Prostate gland (tissue), 2 donors: ENCODE data around the gene TRIO. TPM values are rescaled to one million over a fixed set of nuclear protein-coding genes. Genes with fewer than 3 reads are reported as not detected.

Source experiments
- DNase-seq: peaks from one replicate; pipeline ENCODE4 v3.0.0-alpha.2; 2019; ENCODE audit warnings: low spot score
- H3K27ac ChIP-seq, 2 donors: fragments of 200-600 bp; sonication (generic); 2 replicates each; pipeline ENCODE4 v1.5.1; 2017 to 2019
- H3K27me3 ChIP-seq: fragments of 200-600 bp; sonication (generic); replicated peaks from 2 replicates; pipeline ENCODE4 v1.5.1; 2019; ENCODE audit not compliant: insufficient read depth
- H3K36me3 ChIP-seq, 2 donors: fragments of 200-600 bp; sonication (generic); 1 replicate in 1 of 2; 2 replicates in 1 of 2; pipeline versions ENCODE4 v1.5.1 to v1.8.1; 2017 to 2019
- H3K4me1 ChIP-seq: fragments of 200-600 bp; sonication (generic); replicated peaks from 2 replicates; pipeline ENCODE4 v1.5.1; 2019
- H3K4me3 ChIP-seq, 2 donors: fragments of 200-600 bp; sonication (generic); 2 replicates each; pipeline ENCODE4 v1.5.1; 2017 to 2019
- H3K9me3 ChIP-seq: fragments of 200-600 bp; sonication (generic); 2 replicates; pipeline ENCODE4 v1.5.1; 2017
- POLR2A ChIP-seq: fragments of 450-650 bp; IDR thresholded peaks from one replicate; pipeline ENCODE4 v1.6.1; 2016; ENCODE audit warnings: antibody characterized with exemption, mild to moderate bottlenecking
- POLR2AphosphoS5 ChIP-seq: sonication (generic); formaldehyde crosslinking; IDR thresholded peaks from one replicate; pipeline ENCODE4 v1.6.1; 2017; ENCODE audit warnings: antibody characterized with exemption
- WGBS: methylation state at CpG from one replicate; pipeline ENCODE4 v1.1.5; 2018; 5-methylcytosine and 5-hydroxymethylcytosine counted together
- intact Hi-C: fragments of 100-400 bp; cut with DNase I; formaldehyde crosslinking; loops from one replicate; pipeline ENCODE4 v1.14.2; 2022
- total RNA-seq, 2 donors: library from RNA; depleted of rRNA; stranded (reverse); fragments of >200 nt; gene quantifications; one replicate each; pipeline ENCODE4 v1.1.0, GENCODE V29; 2016
- TF ChIP-seq, protein P1 (sequence below), 4 experiments: fragments of 200-600 bp in 2 of 4; fragments of 450-650 bp in 2 of 4; sonication (generic) in 2 of 4; IDR thresholded peaks; 1 replicate in 3 of 4; 2 replicates in 1 of 4; pipeline ENCODE4 v1.5.1; 2016 to 2019; ENCODE audit warnings: antibody characterized with exemption in 4 of 4, mild to moderate bottlenecking in 2 of 4, moderate library complexity in 2 of 4

TRIO gene
- total RNA-seq, 2 donors from 2014 or later: 90.3 to 197 TPM

DNA sequence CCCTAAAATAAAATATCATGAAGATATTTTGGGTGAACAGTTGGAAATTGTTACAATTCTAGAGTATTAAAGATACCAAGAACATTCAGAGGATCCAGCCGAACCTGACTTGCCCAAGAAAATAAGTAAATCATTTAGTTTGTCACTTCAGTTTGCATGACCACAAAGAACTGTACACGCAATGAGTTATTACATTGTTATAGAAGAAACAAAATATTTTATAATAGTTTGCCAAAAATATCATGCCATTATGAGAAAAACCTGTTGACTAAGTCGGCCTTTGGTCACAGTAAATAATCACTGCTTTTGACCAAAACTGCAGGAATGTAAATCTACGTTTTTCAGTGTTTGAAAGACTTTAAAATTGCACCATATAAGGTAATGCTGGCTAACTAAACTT, 27.9 kb downstream of the TRIO start:
- no peak for TF ChIP-seq POLR2AphosphoS5
- TF ChIP-seq, protein P1, sequence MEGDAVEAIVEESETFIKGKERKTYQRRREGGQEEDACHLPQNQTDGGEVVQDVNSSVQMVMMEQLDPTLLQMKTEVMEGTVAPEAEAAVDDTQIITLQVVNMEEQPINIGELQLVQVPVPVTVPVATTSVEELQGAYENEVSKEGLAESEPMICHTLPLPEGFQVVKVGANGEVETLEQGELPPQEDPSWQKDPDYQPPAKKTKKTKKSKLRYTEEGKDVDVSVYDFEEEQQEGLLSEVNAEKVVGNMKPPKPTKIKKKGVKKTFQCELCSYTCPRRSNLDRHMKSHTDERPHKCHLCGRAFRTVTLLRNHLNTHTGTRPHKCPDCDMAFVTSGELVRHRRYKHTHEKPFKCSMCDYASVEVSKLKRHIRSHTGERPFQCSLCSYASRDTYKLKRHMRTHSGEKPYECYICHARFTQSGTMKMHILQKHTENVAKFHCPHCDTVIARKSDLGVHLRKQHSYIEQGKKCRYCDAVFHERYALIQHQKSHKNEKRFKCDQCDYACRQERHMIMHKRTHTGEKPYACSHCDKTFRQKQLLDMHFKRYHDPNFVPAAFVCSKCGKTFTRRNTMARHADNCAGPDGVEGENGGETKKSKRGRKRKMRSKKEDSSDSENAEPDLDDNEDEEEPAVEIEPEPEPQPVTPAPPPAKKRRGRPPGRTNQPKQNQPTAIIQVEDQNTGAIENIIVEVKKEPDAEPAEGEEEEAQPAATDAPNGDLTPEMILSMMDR (IDR thresholded peaks at IDR 0.05): no peak
- Histone ChIP-seq H3K36me3 (no peaks in the 10 kb centered on the region), H3K27ac (no peak overlapping the region), H3K4me1 (no peaks in the 10 kb centered on the region), H3K9me3 (no peaks in the 10 kb centered on the region), H3K4me3 (no peak overlapping the region), H3K27me3 (no peaks in the 10 kb centered on the region)
- WGBS: 66% methylated on average over 4 of the region's 4 CpGs
- DNase-seq: no peak
- intact Hi-C loops: no loop called here

DNA sequence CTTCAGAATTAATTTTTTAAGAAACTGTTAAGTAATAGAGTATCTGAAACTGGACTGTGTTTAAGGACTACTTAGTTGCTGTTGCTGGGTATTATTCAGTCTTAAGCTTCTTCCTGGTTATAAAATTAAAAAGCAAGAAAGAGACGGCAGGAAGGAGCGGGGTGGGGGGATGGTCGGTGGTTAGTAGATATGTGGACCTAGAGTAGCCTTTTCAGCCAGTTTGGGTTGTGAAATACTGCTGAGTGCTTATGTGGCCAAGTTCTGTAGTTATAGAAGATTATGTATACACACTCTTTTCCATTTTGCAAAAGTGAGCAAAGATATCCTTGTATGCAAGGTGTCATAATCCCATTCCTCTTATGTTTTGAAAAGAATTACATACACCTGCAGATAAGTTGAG, 28.5 kb downstream of the TRIO start:
- H3K4me1 ChIP-seq: no peaks in the 10 kb centered on the region

DNA sequence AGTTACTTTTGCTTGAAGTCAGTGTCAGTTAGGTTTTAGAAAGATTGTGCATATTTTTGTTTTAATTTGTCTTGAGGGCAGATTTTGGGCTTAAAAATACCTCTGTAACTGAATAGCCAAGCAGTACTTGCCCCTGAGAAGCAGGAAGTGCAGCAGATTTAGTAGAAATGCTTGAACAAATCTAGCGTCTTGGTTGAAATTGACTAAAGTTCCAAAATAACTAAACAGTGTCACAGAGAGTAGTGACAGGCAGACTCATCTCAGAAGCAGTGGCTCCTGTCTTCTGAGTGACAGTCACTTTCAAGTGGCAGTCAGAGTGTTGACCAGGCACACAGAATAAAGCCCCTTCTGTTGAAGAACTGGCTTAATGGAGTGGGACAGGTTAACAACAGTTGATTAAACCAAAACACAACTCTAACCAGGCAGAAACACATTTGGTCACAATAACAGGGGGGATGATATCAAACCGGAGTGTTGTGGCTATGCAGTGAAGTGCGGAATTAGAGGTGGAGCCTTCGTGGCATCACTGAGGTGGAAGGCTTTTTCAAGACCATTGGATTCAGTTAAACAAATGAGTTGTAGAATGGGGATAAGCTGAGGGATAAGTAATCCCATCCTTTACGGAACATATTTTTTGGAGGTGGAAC, 29.1 kb downstream of the TRIO start:
- no peak overlapping the region for H3K4me3 ChIP-seq
- no peak overlapping the region for H3K27ac ChIP-seq
- no peaks in the 10 kb centered on the region for H3K36me3 ChIP-seq
- no peak for DNase-seq
- TF ChIP-seq POLR2A (no peak), POLR2AphosphoS5 (no peak)
- TF ChIP-seq, protein P1 (IDR thresholded peaks at IDR 0.05): no peak
- H3K27me3 ChIP-seq: no peaks in the 10 kb centered on the region
- intact Hi-C loops: no loop called here
- WGBS: 89% methylated on average over 5 of the region's 5 CpGs
- H3K9me3 ChIP-seq: no peaks in the 10 kb centered on the region
- no peaks in the 10 kb centered on the region for H3K4me1 ChIP-seq

More for the DNA sequence above, 28.5 kb downstream of the TRIO start:
- intact Hi-C loops: no loop called here
- 67% methylated on average over 3 of the region's 3 CpGs for WGBS
- no peaks in the 10 kb centered on the region for H3K36me3 ChIP-seq
- no peak for DNase-seq
- no peaks in the 10 kb centered on the region for H3K27me3 ChIP-seq
- no peaks in the 10 kb centered on the region for H3K9me3 ChIP-seq
- no peak overlapping the region for H3K27ac ChIP-seq
- no peak for TF ChIP-seq POLR2AphosphoS5
- TF ChIP-seq, protein P1 (IDR thresholded peaks at IDR 0.05): no peak
- no peak overlapping the region for H3K4me3 ChIP-seq

DNA sequence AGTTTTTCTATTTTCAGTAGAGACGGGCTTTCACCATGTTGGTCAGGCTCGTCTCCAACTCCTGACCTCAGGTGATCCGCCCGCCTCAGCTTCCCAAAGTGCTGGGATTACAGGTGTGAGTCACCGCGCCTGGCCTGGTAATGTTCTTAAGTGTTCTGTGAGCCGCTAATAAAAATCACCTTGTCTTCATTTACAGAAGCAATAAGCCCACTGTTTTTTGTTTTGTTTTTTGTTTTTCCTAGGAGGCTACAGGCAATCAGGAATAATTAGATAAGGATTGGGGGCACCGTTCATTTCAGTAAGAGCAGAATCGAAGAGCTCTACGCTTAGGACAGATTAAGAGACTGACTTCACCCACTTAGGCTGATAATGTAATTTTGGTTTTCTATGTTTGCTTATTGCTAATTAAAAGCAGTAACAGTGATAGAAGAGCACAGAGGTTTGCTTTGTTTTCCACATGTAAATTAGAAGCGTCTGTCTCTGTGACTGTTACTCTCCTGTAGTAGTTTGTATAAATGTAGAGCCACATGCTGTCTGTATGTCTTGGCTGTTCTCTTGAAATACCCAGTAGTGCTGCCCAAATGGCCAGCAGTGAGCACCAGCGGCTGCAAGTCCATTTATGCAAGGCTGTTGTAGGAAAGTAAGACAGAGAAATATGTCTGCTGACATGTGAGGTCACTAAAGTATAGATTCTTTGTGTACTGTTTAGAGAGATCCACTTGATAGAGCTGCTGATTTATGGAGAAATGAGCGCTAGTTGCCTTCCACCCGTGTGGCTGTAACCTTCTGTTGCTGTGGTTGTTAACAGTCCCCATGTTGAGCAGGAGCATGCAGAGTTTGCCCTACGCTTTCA, 30.5 kb downstream of the TRIO start:
- TF ChIP-seq, protein P1 (IDR thresholded peaks at IDR 0.05): no peak
- TF ChIP-seq POLR2A (no peak), POLR2AphosphoS5 (no peak)
- 85% methylated on average over 15 of the region's 15 CpGs for WGBS
- Histone ChIP-seq H3K4me1 (no peaks in the 10 kb centered on the region), H3K27ac (no peak overlapping the region), H3K27me3 (no peaks in the 10 kb centered on the region), H3K36me3 (no peaks in the 10 kb centered on the region), H3K9me3 (no peaks in the 10 kb centered on the region), H3K4me3 (no peak overlapping the region)
- intact Hi-C loops: no loop called here
- no peak for DNase-seq

DNA sequence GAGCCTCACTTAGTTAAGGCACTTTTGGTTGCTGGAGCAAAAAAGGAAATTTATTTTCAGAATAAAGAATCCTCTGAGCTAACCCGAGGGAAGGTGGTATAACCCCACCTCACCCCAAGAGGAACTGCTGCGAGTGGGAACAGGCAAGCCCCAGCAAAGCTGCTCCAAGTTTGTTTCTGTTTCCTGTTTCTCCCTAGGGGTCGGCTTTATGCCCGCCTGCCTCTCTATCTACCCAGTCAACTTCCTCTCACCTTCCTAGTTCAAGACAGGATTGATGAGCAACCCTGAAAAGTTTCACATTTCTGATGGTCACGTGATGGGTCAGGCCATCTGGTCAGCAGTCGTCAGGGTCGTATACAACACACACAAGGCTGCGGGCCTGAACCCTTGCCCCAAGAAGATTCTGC, 31.1 kb downstream of the TRIO start:
- Histone ChIP-seq H3K27me3 (no peaks in the 10 kb centered on the region), H3K36me3 (no peaks in the 10 kb centered on the region), H3K4me3 (no peak overlapping the region), H3K27ac (no peak overlapping the region), H3K4me1 (no peaks in the 10 kb centered on the region), H3K9me3 (no peaks in the 10 kb centered on the region)
- 66% methylated on average over 8 of the region's 8 CpGs for WGBS
- intact Hi-C loops: no loop called here
- TF ChIP-seq, protein P1 (IDR thresholded peaks at IDR 0.05): no peak
- no peak for TF ChIP-seq POLR2A
- no peak for TF ChIP-seq POLR2AphosphoS5
- no peak for DNase-seq
